HCT116 (cell line): ENCODE measurements around the gene ZNF438. TPM values are rescaled to one million over a fixed set of nuclear protein-coding genes. Genes with fewer than 3 reads are reported as not detected.

Experiments used
- ATAC-seq: fragments of 200-7000 bp; cut with Tn5 transposase; 2 replicates; pipeline ENCODE4 v1.9.1; 2020; ENCODE audit warnings: mild to moderate bottlenecking, moderate library complexity
- BruUV-seq: library from RNA; stranded (reverse); fragments of 400-500 nt; replicated peaks from 2 replicates; lab custom pipeline; 2021; lab: Mats Ljungman, UMichigan
- CTCF ChIA-PET: fragments of 300-600 bp; sonication (Branson Sonifier 250); formaldehyde crosslinking; loops from one replicate; lab custom pipeline; 2021; ENCODE audit warnings: antibody characterized with exemption; lab: Charles Lee
- POLR2A ChIA-PET: fragments of 300-600, 350-600 bp; sonication (Branson Sonifier 250); formaldehyde crosslinking; loops from one replicate; lab custom pipeline; 2021; ENCODE audit warnings: antibody characterized with exemption; lab: Charles Lee
- RAD21 ChIA-PET, 2 experiments: fragments of 300-600 bp; sonication (Branson Sonifier 250); formaldehyde crosslinking; loops; one replicate each; lab custom pipeline; 2023; ENCODE audit warnings: low total read pairs in 2 of 2; ENCODE audit not compliant: uncharacterized antibody in 2 of 2, unreplicated experiment in 2 of 2, low non-redundant PET in 1 of 2; lab: Charles Lee
- DNase-seq: peaks from one replicate; pipeline ENCODE4 v3.0.0-alpha.2; 2010; ENCODE audit warnings: low read depth, low spot score
- H2AFZ ChIP-seq: fragments of 200-600 bp; shearing (Covaris generic), sonication (generic); 2 replicates; pipeline ENCODE4 v1.6.1; 2017; ENCODE audit warnings: low read depth, mixed run types, mixed read lengths, antibody characterized with exemption, low read length; ENCODE audit not compliant: poor library complexity, severe bottlenecking
- H3K27ac ChIP-seq: 2 replicates; pipeline ENCODE4 v1.5.1; 2012; ENCODE audit warnings: low read depth, low read length
- H3K27me3 ChIP-seq: fragments of 200-600 bp; sonication (generic); 2 replicates; pipeline ENCODE4 v1.6.1; 2016; ENCODE audit warnings: mixed run types, low read length, mixed read lengths; ENCODE audit not compliant: insufficient read depth
- H3K36me3 ChIP-seq, 2 experiments: fragments of 200-500 bp in 1 of 2; fragments of 200-600 bp in 1 of 2; sonication (Bioruptor generic) in 1 of 2; sonication (generic) in 1 of 2; 2 replicates each; pipeline versions ENCODE4 v1.5.1 to v1.6.1; 2014 to 2016; ENCODE audit warnings: low read length in 2 of 2, inconsistent platforms in 1 of 2, mixed read lengths in 1 of 2, mixed run types in 1 of 2; ENCODE audit not compliant: insufficient read depth in 2 of 2, control insufficient read depth in 1 of 2
- H3K4me1 ChIP-seq, 2 experiments: fragments of 200-600 bp in 1 of 2; sonication (generic) in 1 of 2; 2 replicates each; pipeline versions ENCODE4 v1.5.1 to v1.6.1; 2012 to 2017; ENCODE audit warnings: low read length in 2 of 2, inconsistent platforms in 1 of 2, mild to moderate bottlenecking in 1 of 2, mixed read lengths in 1 of 2, mixed run types in 1 of 2, moderate library complexity in 1 of 2; ENCODE audit not compliant: insufficient read depth in 2 of 2, control insufficient read depth in 1 of 2
- H3K4me2 ChIP-seq: fragments of 200-600 bp; sonication (generic); 2 replicates; pipeline ENCODE4 v1.6.1; 2017; ENCODE audit warnings: mixed run types, low read length, mixed read lengths
- H3K4me3 ChIP-seq, 2 experiments: fragments of 200-600 bp in 1 of 2; sonication (generic) in 1 of 2; replicated peaks in 1 of 2; 2 replicates each; pipeline ENCODE4 v1.5.1; 2011 to 2016; ENCODE audit warnings: low read length in 2 of 2, control low read depth in 1 of 2, low read depth in 1 of 2, mild to moderate bottlenecking in 1 of 2, mixed read lengths in 1 of 2, mixed run types in 1 of 2
- H3K79me2 ChIP-seq: fragments of 200-600 bp; sonication (generic); 2 replicates; pipeline ENCODE4 v1.6.1; 2017; ENCODE audit warnings: mild to moderate bottlenecking, mixed run types, low read length, moderate library complexity, mixed read lengths; ENCODE audit not compliant: insufficient read depth
- H3K9ac ChIP-seq: fragments of 200-600 bp; sonication (generic); 2 replicates; pipeline ENCODE4 v1.6.1; 2016; ENCODE audit warnings: low read length, mixed read lengths
- H3K9me2 ChIP-seq: fragments of 200-600 bp; sonication (generic), shearing (Covaris generic); 2 replicates; pipeline ENCODE4 v1.6.1; 2017; ENCODE audit warnings: mixed run types, mild to moderate bottlenecking, moderate library complexity; ENCODE audit not compliant: insufficient read depth
- H3K9me3 ChIP-seq, 2 experiments: fragments of 200-500 bp in 1 of 2; fragments of 200-600 bp in 1 of 2; sonication (Bioruptor generic) in 1 of 2; sonication (generic) in 1 of 2; 2 replicates each; pipeline ENCODE4 v1.6.1; 2014 to 2017; ENCODE audit warnings: low read length in 2 of 2, mixed read lengths in 2 of 2, inconsistent platforms in 1 of 2, low read depth in 1 of 2, mild to moderate bottlenecking in 1 of 2, mixed run types in 1 of 2, moderate library complexity in 1 of 2; ENCODE audit not compliant: control insufficient read depth in 1 of 2, insufficient read depth in 1 of 2
- H4K20me1 ChIP-seq: fragments of 200-600 bp; sonication (generic), shearing (Covaris generic); 2 replicates; pipeline ENCODE4 v1.6.1; 2017; ENCODE audit warnings: mixed run types, mild to moderate bottlenecking, moderate library complexity; ENCODE audit not compliant: insufficient read depth
- CBX3 ChIP-seq: IDR thresholded peaks from 2 replicates; pipeline ENCODE4 v1.6.1; 2012; ENCODE audit warnings: low read depth
- CEBPB ChIP-seq: IDR thresholded peaks from 2 replicates; pipeline ENCODE4 v1.6.1; 2012; ENCODE audit warnings: low read depth
- EZH2phosphoT487 ChIP-seq: fragments of 200-600 bp; IDR thresholded peaks from 2 replicates; pipeline ENCODE4 v1.6.1; 2018; ENCODE audit warnings: antibody characterized with exemption, borderline replicate concordance
- JUND ChIP-seq: IDR thresholded peaks from 2 replicates; pipeline ENCODE4 v1.6.1; 2012
- POLR2A ChIP-seq: IDR thresholded peaks from 2 replicates; pipeline ENCODE4 v1.7.0; 2011; ENCODE audit warnings: borderline replicate concordance; ENCODE audit not compliant: insufficient read depth, insufficient read length; ENCODE audit errors: extremely low read depth
- RAD21 ChIP-seq: IDR thresholded peaks from 2 replicates; pipeline ENCODE4 v1.6.1; 2012; ENCODE audit warnings: low read depth, mild to moderate bottlenecking
- ZBTB33 ChIP-seq: IDR thresholded peaks from 2 replicates; pipeline ENCODE4 v1.6.1; 2011; ENCODE audit warnings: mild to moderate bottlenecking, low read length, moderate library complexity; ENCODE audit not compliant: insufficient replicate concordance; ENCODE audit errors: extremely low read depth
- intact Hi-C: fragments of 100-400 bp; cut with micrococcal nuclease; formaldehyde crosslinking; loops from 2 replicates; pipeline ENCODE4 v1.10.0; 2022
- total RNA-seq: library from RNA; stranded (reverse); gene quantifications from one replicate; pipeline ENCODE4 v1.2.1, GENCODE V29; 2021; ENCODE audit not compliant: unreplicated experiment
- TF ChIP-seq, protein P1 (sequence below): IDR thresholded peaks from 2 replicates; pipeline ENCODE4 v1.6.1; 2012; ENCODE audit warnings: low read depth
- TF ChIP-seq, protein P2 (sequence below), 3 experiments: fragments of 200-600 bp in 1 of 3; sonication (generic) in 1 of 3; IDR thresholded peaks in 2 of 3; conservative IDR thresholded peaks in 1 of 3; 2 replicates each; pipeline ENCODE4 v1.5.1; 2012 to 2017; ENCODE audit warnings: low read depth in 2 of 3, low read length in 2 of 3, antibody characterized with exemption in 1 of 3, borderline replicate concordance in 1 of 3, control low read depth in 1 of 3, mild to moderate bottlenecking in 1 of 3, mixed read lengths in 1 of 3, mixed run types in 1 of 3, moderate library complexity in 1 of 3; ENCODE audit not compliant: insufficient read depth in 1 of 3

ZNF438 gene
- total RNA-seq, 1 experiment from 2014 or later = 3.3 TPM

DNA sequence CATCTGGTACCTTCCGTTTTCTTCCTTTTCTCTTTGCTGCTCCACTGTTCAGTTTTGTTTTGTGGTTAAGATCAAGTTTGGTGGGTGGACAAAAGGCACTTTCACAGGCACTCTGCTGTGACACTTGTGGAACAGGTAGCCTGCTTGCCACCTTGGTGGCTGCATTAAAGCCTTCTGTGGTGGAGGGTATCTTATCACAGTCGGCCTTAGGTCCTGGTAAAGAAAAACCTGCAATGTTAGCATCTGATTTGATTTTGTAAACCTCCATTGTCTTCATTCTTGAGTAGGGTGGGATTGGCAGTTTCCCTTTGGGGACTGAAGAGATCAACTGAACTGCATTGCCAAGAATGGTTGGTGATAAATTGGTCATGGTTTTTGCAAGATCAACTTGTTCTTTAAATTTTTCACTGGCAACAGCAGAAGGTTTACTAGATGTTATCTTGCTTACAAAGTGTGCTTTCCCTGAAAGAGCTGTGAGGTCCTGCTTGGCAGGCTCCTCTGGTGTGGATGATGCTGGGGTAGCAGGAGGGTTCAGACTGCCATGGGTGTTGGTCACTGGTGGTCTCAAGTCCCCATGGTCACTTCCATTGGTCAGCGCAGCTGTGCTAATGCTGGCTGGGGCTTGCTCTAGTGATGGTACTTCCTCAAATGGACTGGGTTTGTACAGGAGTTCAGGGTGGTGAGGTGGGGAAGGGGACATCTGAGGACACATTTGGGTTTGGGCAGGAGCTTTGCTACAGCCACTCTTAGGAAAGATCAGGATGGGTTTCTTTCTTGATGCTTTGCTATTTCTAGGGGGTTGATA, 182.2 kb downstream of the ZNF438 start:
- H3K27ac ChIP-seq = no peak overlapping the region
- RAD21 ChIA-PET = no interaction called here
- BruUV-seq = no TSS peak
- no peak overlapping the region for H3K4me3 ChIP-seq
- no peak overlapping the region for H3K9ac ChIP-seq
- DNase-seq = no peak
- intact Hi-C loops = no loop called here
- no peaks in the 10 kb centered on the region for H4K20me1 ChIP-seq
- H3K79me2 ChIP-seq = no peaks in the 10 kb centered on the region
- H3K4me1 ChIP-seq = no peaks in the 10 kb centered on the region
- no peaks in the 10 kb centered on the region for H3K9me2 ChIP-seq
- no peaks in the 10 kb centered on the region for H3K27me3 ChIP-seq
- CTCF ChIA-PET = no interaction called here
- H3K36me3 ChIP-seq = no peaks in the 10 kb centered on the region
- H2AFZ ChIP-seq = no peak overlapping the region
- POLR2A ChIA-PET = no interaction called here
- no peak overlapping the region for H3K4me2 ChIP-seq
- no peaks in the 10 kb centered on the region for H3K9me3 ChIP-seq
- ATAC-seq = no peak
- TF ChIP-seq EZH2phosphoT487 (no peak), CEBPB (no peak), RAD21 (no peak), CBX3 (no peak), POLR2A (no peak), ZBTB33 (no peak), JUND (no peak)
- TF ChIP-seq, protein P1, sequence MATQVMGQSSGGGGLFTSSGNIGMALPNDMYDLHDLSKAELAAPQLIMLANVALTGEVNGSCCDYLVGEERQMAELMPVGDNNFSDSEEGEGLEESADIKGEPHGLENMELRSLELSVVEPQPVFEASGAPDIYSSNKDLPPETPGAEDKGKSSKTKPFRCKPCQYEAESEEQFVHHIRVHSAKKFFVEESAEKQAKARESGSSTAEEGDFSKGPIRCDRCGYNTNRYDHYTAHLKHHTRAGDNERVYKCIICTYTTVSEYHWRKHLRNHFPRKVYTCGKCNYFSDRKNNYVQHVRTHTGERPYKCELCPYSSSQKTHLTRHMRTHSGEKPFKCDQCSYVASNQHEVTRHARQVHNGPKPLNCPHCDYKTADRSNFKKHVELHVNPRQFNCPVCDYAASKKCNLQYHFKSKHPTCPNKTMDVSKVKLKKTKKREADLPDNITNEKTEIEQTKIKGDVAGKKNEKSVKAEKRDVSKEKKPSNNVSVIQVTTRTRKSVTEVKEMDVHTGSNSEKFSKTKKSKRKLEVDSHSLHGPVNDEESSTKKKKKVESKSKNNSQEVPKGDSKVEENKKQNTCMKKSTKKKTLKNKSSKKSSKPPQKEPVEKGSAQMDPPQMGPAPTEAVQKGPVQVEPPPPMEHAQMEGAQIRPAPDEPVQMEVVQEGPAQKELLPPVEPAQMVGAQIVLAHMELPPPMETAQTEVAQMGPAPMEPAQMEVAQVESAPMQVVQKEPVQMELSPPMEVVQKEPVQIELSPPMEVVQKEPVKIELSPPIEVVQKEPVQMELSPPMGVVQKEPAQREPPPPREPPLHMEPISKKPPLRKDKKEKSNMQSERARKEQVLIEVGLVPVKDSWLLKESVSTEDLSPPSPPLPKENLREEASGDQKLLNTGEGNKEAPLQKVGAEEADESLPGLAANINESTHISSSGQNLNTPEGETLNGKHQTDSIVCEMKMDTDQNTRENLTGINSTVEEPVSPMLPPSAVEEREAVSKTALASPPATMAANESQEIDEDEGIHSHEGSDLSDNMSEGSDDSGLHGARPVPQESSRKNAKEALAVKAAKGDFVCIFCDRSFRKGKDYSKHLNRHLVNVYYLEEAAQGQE = no peak
- TF ChIP-seq, protein P2, sequence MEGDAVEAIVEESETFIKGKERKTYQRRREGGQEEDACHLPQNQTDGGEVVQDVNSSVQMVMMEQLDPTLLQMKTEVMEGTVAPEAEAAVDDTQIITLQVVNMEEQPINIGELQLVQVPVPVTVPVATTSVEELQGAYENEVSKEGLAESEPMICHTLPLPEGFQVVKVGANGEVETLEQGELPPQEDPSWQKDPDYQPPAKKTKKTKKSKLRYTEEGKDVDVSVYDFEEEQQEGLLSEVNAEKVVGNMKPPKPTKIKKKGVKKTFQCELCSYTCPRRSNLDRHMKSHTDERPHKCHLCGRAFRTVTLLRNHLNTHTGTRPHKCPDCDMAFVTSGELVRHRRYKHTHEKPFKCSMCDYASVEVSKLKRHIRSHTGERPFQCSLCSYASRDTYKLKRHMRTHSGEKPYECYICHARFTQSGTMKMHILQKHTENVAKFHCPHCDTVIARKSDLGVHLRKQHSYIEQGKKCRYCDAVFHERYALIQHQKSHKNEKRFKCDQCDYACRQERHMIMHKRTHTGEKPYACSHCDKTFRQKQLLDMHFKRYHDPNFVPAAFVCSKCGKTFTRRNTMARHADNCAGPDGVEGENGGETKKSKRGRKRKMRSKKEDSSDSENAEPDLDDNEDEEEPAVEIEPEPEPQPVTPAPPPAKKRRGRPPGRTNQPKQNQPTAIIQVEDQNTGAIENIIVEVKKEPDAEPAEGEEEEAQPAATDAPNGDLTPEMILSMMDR (IDR thresholded peaks at IDR 0.05 in 2 of 3, conservative IDR thresholded peaks at IDR 0.05 in 1 of 3; ENCODE audit: borderline replicate concordance in 1 of 3, insufficient read depth in 1 of 3, low read depth in 2 of 3, low read length in 2 of 3) = no peak
